A549 treated with CORT108297 at 1 μM for 4 hours (cell line): ENCODE results near the gene MFN1. TPM values are rescaled to one million over a fixed set of nuclear protein-coding genes. Genes with fewer than 3 reads are reported as not detected.

Experiments
- total RNA-seq: library from RNA; stranded (reverse); fragments of 200-300 nt; extraction: Qiagen RNA extraction; gene quantifications from 5 replicates; pipeline ENCODE4 v1.2.3, GENCODE V29; 2022

The MFN1 gene
- total RNA-seq, result 17.3 to 21.4 TPM (median 18.7 TPM) in 5 replicates

DNA sequence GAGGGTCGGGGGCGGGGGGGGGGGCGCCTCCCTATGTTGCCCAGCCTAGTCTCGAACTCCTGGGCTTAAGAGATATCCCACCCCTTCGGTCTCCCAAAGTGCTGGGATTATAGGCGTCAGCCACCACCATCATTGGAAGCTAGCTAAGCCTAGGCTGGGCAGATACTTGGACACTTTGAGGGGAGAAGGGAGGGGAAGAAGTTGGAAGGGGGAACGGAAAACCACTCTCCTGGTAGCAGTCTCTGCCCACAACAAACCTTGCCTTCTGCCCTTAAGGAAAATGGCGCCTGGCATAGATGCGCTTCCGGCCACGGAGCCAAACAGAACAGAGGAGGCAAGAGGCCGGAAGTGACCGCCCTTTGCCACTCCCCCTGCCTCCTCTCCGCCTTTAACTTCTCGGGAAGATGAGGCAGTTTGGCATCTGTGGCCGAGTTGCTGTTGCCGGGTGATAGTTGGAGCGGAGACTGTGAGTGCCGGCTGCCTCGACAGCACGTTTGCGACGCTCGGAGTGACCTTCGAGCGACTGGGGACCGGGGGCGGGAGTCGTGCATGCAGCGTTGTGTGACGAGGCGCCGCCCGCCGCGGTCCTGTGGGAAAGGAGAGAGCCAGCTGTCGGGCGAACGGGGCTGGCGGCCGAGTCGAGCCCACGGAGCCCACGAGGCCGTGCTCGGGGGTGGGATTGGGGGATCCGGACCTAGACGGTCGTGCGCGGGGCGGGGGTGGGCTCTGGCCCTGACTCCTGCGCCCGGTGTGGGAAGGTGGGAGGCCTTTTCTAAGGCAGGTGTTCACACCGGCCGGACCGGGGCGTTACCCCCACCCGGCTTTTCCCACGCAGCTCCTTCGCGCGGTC is at the start of gene MFN1:
TSS of gene MFN1 (plus strand) at position 365 of the 850 bp plus-strand sequence. CDS start 1,143 bp downstream, outside the sequence.

DNA sequence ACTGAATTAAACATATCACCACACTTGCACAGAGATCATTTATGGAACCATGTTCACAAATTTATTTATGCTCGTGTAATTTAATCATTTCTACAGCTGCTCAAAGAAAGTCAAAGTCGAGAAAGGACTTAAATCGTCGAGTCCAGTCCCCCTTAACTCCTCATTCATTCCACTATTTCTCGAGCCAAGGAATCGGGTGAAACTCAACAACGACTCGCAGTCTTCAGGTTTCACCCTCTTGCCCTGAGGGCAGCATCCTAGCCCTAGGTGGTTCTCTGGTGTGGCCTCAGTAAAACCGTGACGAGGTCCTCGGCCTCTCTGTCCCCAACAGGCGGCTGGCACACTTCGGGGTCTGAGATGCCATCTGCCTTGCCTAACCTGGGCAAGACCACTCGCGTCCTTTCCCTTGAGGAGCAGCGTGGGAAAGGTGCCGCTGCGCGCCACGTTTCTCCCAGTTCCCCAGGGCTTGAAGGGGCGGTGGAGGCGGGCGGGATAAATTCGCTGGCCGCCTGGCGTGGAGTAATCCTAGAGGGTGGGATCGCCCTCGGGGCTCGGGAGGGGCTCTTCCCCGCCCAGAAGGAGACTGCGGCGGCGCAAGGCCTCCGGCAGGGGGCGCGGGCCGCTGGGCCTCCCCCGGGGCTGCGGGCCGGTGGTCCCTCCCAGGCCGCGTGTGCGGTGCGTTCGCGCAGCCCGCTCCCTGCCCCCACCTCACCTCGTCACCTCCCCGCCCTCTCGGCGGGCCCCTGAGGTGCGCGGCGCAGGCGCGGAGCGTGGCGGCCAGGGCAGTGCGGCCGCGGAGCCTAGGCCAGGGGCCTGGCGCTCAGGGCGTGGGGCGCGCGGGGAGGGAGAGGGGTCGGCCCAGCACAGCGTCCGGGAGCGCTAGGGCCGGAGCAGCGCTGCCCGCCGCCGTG is 25.0 kb upstream of the MFN1 start, which contains the start of gene ZNF639:
TSS of gene ZNF639 (plus strand) at position 746 of the 911 bp plus-strand sequence. CDS start 5,263 bp downstream, outside the sequence.

Other genes with a start within 250 kb of the MFN1 start
- 4.7 to 7.9 TPM (median 6.3 TPM) in 5 replicates for gene PIK3CA, start 199.4 kb upstream of the MFN1 start, total RNA-seq
- gene KCNMB3, start 96.6 kb upstream of the MFN1 start, total RNA-seq, result 1.1 to 1.7 TPM (median 1.3 TPM) in 5 replicates
- gene ZNF639, start 24.7 kb upstream of the MFN1 start, total RNA-seq, result 21.3 to 23.1 TPM (median 21.9 TPM) in 5 replicates
- 9.4 to 15.6 TPM (median 11.5 TPM) in 5 replicates for gene GNB4, start 103.8 kb downstream of the MFN1 start, total RNA-seq
- gene ACTL6A, start 215.2 kb downstream of the MFN1 start, total RNA-seq, result 49.7 to 75.0 TPM (median 51.6 TPM) in 5 replicates